Mesendoderm (in vitro differentiated cells): ENCODE results near the gene C3orf85.

Source experiments
- DNase-seq: peaks from one replicate; pipeline ENCODE4 v3.0.0; 2013
- H2AK5ac ChIP-seq: 2 replicates; pipeline ENCODE4 v1.6.1; 2013; ENCODE audit warnings: low read length, inconsistent platforms
- H2BK120ac ChIP-seq: 2 replicates; pipeline ENCODE4 v1.6.1; 2013; ENCODE audit warnings: low read depth, mild to moderate bottlenecking, low read length, moderate library complexity, mixed read lengths
- H2BK15ac ChIP-seq: replicated peaks from 2 replicates; pipeline ENCODE4 v1.6.1; 2013; ENCODE audit warnings: low read depth, mild to moderate bottlenecking, moderate library complexity
- H2BK5ac ChIP-seq: 2 replicates; pipeline ENCODE4 v1.6.1; 2013; ENCODE audit warnings: low read length, inconsistent platforms
- H3K18ac ChIP-seq: 2 replicates; pipeline ENCODE4 v1.6.1; 2013; ENCODE audit warnings: mild to moderate bottlenecking, low read length, mixed read lengths
- H3K23ac ChIP-seq: one replicate; pipeline ENCODE4 v1.6.1; 2013; ENCODE audit warnings: low read length
- H3K27ac ChIP-seq: 2 replicates; pipeline ENCODE4 v1.5.1; 2013; ENCODE audit warnings: low read depth, mild to moderate bottlenecking, inconsistent platforms, low read length, moderate library complexity
- H3K27me3 ChIP-seq: 2 replicates; pipeline ENCODE4 v1.6.1; 2013; ENCODE audit warnings: low read length, control low read depth, mild to moderate bottlenecking, inconsistent platforms; ENCODE audit not compliant: insufficient read depth, poor library complexity
- H3K36me3 ChIP-seq: 2 replicates; pipeline ENCODE4 v1.6.1; 2013; ENCODE audit warnings: low read length, inconsistent platforms; ENCODE audit not compliant: control insufficient read depth, insufficient read depth
- H3K4ac ChIP-seq: one replicate; pipeline ENCODE4 v1.6.1; 2013; ENCODE audit warnings: low read depth, mild to moderate bottlenecking, low read length, moderate library complexity
- H3K4me1 ChIP-seq: 2 replicates; pipeline ENCODE4 v1.6.1; 2013; ENCODE audit warnings: low read depth, low read length, inconsistent platforms; ENCODE audit not compliant: control insufficient read depth
- H3K4me2 ChIP-seq: 2 replicates; pipeline ENCODE4 v1.6.1; 2013; ENCODE audit warnings: low read length
- H3K4me3 ChIP-seq: 2 replicates; pipeline ENCODE4 v1.5.1; 2013; ENCODE audit warnings: mild to moderate bottlenecking, low read length
- H3K56ac ChIP-seq: one replicate; pipeline ENCODE4 v1.6.1; 2013; ENCODE audit warnings: low read length
- H3K79me1 ChIP-seq: 2 replicates; pipeline ENCODE4 v1.6.1; 2013; ENCODE audit warnings: low read length, inconsistent platforms
- H3K79me2 ChIP-seq: 2 replicates; pipeline ENCODE4 v1.6.1; 2013; ENCODE audit warnings: mild to moderate bottlenecking, low read length; ENCODE audit not compliant: control insufficient read depth, insufficient read depth
- H3K9ac ChIP-seq: 2 replicates; pipeline ENCODE4 v1.6.1; 2013; ENCODE audit warnings: low read length, inconsistent platforms
- H4K5ac ChIP-seq: one replicate; pipeline ENCODE4 v1.6.1; 2013; ENCODE audit warnings: low read length
- H4K8ac ChIP-seq: one replicate; pipeline ENCODE4 v1.6.1; 2013; ENCODE audit warnings: low read depth, mild to moderate bottlenecking, control low read depth, low read length, moderate library complexity
- WGBS: extraction: QIAGEN DNeasy Blood & Tissue Kit; methylation state at CpG from one replicate; pipeline ENCODE4 v1.1.7; 2013; ENCODE audit warnings: low lambda C conversion rate, missing lambda C conversion rate; ENCODE audit not compliant: insufficient coverage; ENCODE audit errors: extremely low coverage; 5-methylcytosine and 5-hydroxymethylcytosine counted together

C3orf85 gene

GRCh38 chr3:109191421-109191820 lies 54.9 kb downstream of the C3orf85 start:
- H3K56ac ChIP-seq = no peak overlapping the region
- no peak overlapping the region for H2BK15ac ChIP-seq
- no peak overlapping the region for H3K18ac ChIP-seq
- H2BK120ac ChIP-seq = no peak overlapping the region
- no peaks in the 10 kb centered on the region for H3K79me1 ChIP-seq
- no peak overlapping the region for H3K4me3 ChIP-seq
- no peak overlapping the region for H2BK5ac ChIP-seq
- no peaks in the 10 kb centered on the region for H3K4me1 ChIP-seq
- H4K5ac ChIP-seq = no peak overlapping the region
- no peak overlapping the region for H3K23ac ChIP-seq
- H3K27ac ChIP-seq = no peak overlapping the region
- DNase-seq = no peak
- no peaks in the 10 kb centered on the region for H3K27me3 ChIP-seq
- no peaks in the 10 kb centered on the region for H3K79me2 ChIP-seq
- H3K9ac ChIP-seq = no peak overlapping the region
- H3K4me2 ChIP-seq = no peak overlapping the region
- WGBS = no CpG with 5 or more reads among the region's 1 CpG
- H3K36me3 ChIP-seq = no peaks in the 10 kb centered on the region
- no peak overlapping the region for H2AK5ac ChIP-seq
- H3K4ac ChIP-seq = no peak overlapping the region
- no peak overlapping the region for H4K8ac ChIP-seq

GRCh38 chr3:109195815-109196214 lies 59.3 kb downstream of the C3orf85 start:
- H3K56ac ChIP-seq = no peak overlapping the region
- H3K18ac ChIP-seq = no peak overlapping the region
- H2AK5ac ChIP-seq = no peak overlapping the region
- no peaks in the 10 kb centered on the region for H3K79me2 ChIP-seq
- H2BK5ac ChIP-seq = no peak overlapping the region
- peak; percentile 57 for DNase-seq
- H3K36me3 ChIP-seq = no peaks in the 10 kb centered on the region
- H3K23ac ChIP-seq = no peak overlapping the region
- H3K4me3 ChIP-seq = no peak overlapping the region
- no peaks in the 10 kb centered on the region for H3K27me3 ChIP-seq
- no peak overlapping the region for H3K4ac ChIP-seq
- no CpG with 5 or more reads among the region's 1 CpG for WGBS
- H3K27ac ChIP-seq = no peak overlapping the region
- no peak overlapping the region for H3K4me2 ChIP-seq
- no peak overlapping the region for H4K8ac ChIP-seq
- H3K4me1 ChIP-seq = no peaks in the 10 kb centered on the region
- no peak overlapping the region for H2BK15ac ChIP-seq
- no peak overlapping the region for H4K5ac ChIP-seq
- H3K9ac ChIP-seq = no peak overlapping the region
- H2BK120ac ChIP-seq = no peak overlapping the region
- no peaks in the 10 kb centered on the region for H3K79me1 ChIP-seq
